ENCODE results near the gene SRMS. TPM values are rescaled to one million over a fixed set of nuclear protein-coding genes. Genes with fewer than 3 reads are reported as not detected.

SRMS gene
- total and polyA plus RNA-seq, 2 donors (not counting 3 experiments of a cell fraction or from before 2014, with no cell fraction given), result not detected

DNA sequence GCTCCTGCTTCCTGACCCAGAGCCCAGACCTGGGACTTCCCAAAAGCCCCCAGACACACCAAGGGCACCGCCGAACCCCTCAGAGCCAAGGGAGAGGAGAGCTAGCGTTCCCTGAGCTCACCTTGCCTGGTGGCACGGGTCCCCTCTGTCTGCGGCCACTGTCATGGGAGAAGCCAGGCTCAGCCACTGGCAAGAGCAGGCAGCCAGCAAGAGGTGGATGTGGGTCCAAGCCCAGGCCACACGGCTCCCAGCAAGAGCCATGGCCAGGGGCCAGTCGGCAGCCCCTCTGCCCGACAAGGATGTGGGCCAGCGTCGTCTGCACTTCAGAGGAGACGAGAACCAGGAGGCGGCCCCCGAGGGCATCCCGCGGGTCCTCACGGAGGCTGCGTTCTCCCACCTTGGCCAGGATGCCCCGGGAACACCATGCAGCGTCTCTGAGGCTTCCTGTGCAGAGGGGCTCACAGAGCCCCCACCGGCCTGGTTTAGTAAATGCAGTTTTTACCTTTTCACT lies 29.1 kb downstream of the SRMS start:
- Histone ChIP-seq H3K9ac (replicated peaks; ENCODE audit: extremely low read depth, insufficient read depth, low read length) (no peak overlapping the region), H3K4me2 (ENCODE audit: insufficient read depth, low read length) (no peak overlapping the region), H3K36me3 (ENCODE audit: control insufficient read depth in 2 of 2, extremely low read depth in 1 of 2, insufficient read depth in 2 of 2, low read length in 2 of 2) (peaks cover 0 to 2% of the 10 kb centered on the region in 2 experiments), H3K9me1 (replicated peaks; ENCODE audit: control insufficient read depth, extremely low read depth, insufficient read depth, low read length) (no peaks in the 10 kb centered on the region), H2AFZ (ENCODE audit: low read depth, low read length) (no peak overlapping the region), H3K27ac (ENCODE audit: insufficient read depth, low read depth, low read length) (no peak overlapping the region), H4K20me1 (replicated peaks; ENCODE audit: control insufficient read depth, extremely low read depth, insufficient read depth, low read length) (no peaks in the 10 kb centered on the region), H3K27me3 (ENCODE audit: control insufficient read depth in 2 of 2, insufficient read depth in 2 of 2, low read length in 2 of 2) (no peaks in the 10 kb centered on the region), H3K9me3 (replicated peaks; ENCODE audit: control insufficient read depth, insufficient read depth, low read length) (no peaks in the 10 kb centered on the region), H3K4me1 (ENCODE audit: control insufficient read depth, extremely low read depth, insufficient read depth, low read length) (peaks cover 12% of the 10 kb centered on the region), H3K4me3 (replicated peaks in 1 of 3; ENCODE audit: insufficient read depth in 1 of 3, low read depth in 1 of 3, low read length in 3 of 3) (no peak overlapping the region), H3K79me2 (ENCODE audit: control insufficient read depth, insufficient read depth, low read length) (peaks cover 16% of the 10 kb centered on the region)
- intact Hi-C loops (cut with micrococcal nuclease) (loop anchor here (10.0 kb wide), 1 partner anchor 84 kb away; no protein-coding TSS in a partner anchor), dilution Hi-C loops (cut with MboI; ENCODE audit: extremely low pct_ligation_motif_present, low sequenced_read_pairs) (no loop called here)
- FAIRE-seq (no peak), DNase-seq (ENCODE audit: low read depth, low spot score) (no peak)
- CTCF ChIA-PET, result interaction anchor here (1.1 to 1.9 kb wide), 3 partner anchors 15 to 22 kb away, joined by 3 to 13 read pairs (median 5); partner anchors contain the start of gene PTK6
- BruUV-seq (replicated peaks), result no TSS peak
- POLR2A ChIA-PET, result no interaction called here
- no peak for TF ChIP-seq GATA2 (IDR thresholded peaks at IDR 0.05; ENCODE audit: insufficient read depth, insufficient read length, low read depth, low read length)
- TF ChIP-seq, protein P1, sequence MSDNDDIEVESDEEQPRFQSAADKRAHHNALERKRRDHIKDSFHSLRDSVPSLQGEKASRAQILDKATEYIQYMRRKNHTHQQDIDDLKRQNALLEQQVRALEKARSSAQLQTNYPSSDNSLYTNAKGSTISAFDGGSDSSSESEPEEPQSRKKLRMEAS (IDR thresholded peaks at IDR 0.05; ENCODE audit: insufficient read depth, insufficient read length), result no peak
- no peak for TF ChIP-seq POLR2AphosphoS5 (IDR thresholded peaks at IDR 0.05; ENCODE audit: insufficient read depth, low read depth, low read length)
- no peak for TF ChIP-seq MYC (IDR thresholded peaks at IDR 0.05; ENCODE audit: low read depth, low read length)
- TF ChIP-seq POLR2A (IDR thresholded peaks at IDR 0.05; ENCODE audit: low read depth, low read length), result no peak
- no peak for TF ChIP-seq FOS (IDR thresholded peaks at IDR 0.05; ENCODE audit: borderline replicate concordance, insufficient read depth, low read length)
- TF ChIP-seq, protein P2, sequence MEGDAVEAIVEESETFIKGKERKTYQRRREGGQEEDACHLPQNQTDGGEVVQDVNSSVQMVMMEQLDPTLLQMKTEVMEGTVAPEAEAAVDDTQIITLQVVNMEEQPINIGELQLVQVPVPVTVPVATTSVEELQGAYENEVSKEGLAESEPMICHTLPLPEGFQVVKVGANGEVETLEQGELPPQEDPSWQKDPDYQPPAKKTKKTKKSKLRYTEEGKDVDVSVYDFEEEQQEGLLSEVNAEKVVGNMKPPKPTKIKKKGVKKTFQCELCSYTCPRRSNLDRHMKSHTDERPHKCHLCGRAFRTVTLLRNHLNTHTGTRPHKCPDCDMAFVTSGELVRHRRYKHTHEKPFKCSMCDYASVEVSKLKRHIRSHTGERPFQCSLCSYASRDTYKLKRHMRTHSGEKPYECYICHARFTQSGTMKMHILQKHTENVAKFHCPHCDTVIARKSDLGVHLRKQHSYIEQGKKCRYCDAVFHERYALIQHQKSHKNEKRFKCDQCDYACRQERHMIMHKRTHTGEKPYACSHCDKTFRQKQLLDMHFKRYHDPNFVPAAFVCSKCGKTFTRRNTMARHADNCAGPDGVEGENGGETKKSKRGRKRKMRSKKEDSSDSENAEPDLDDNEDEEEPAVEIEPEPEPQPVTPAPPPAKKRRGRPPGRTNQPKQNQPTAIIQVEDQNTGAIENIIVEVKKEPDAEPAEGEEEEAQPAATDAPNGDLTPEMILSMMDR (IDR thresholded peaks at IDR 0.05; ENCODE audit: extremely low read depth in 1 of 2, insufficient read depth in 1 of 2, low read depth in 1 of 2, low read length in 2 of 2), result no peak
- TF ChIP-seq JUN (IDR thresholded peaks at IDR 0.05; ENCODE audit: borderline replicate concordance, insufficient read depth, insufficient read length, low read depth), result no peak
- TF ChIP-seq EZH2 (IDR thresholded peaks at IDR 0.05; ENCODE audit: borderline replicate concordance, low read depth, low read length, severe bottlenecking), result no peak

Data from endothelial cell of umbilical vein (primary cell).